HG03565 (cell line): Measurements from ENCODE around the gene MCC.
"Not testable (repeated sequence)": the region's sequence is repeated elsewhere in the genome, so short reads cannot be mapped to it uniquely, and the experiment has no call there.

Experiments used
- ATAC-seq: cut with Tn5 transposase; IDR thresholded peaks from one replicate; pipeline ENCODE4 v1.9.1; 2021; ENCODE audit warnings: mild to moderate bottlenecking, moderate library complexity; ENCODE audit not compliant: unreplicated experiment

The MCC gene

DNA sequence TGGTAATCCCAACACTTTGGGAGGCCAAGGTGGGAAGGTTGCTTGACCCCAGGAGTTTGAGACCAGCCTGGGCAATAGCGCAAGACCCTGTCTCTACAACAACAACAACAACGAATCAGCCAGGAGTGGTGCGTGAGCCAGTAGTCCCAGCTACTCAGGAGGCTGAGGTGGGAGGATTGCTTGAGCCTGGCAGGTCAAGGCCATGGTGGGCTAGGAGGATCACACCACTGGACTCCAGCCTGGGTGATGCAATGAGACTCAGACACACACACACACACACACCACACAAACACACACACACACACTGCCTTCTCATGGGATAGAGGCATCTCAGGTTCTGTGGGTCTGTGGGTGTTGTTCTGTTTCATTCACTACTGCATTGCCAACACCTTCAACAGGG lies 396.6 kb downstream of the MCC start:
- ATAC-seq, result no peak

GRCh38 chr5:113090336-113091106 lies 397.7 kb downstream of the MCC start:
- no peak for ATAC-seq

GRCh38 chr5:113089653-113090335 lies 398.5 kb downstream of the MCC start:
- ATAC-seq, result no peak

- ATAC-seq, result no peak
Observed at GRCh38 chr5:113087976-113088514, 400.2 kb downstream of the MCC start.

GRCh38 chr5:113085880-113086409 lies 402.3 kb downstream of the MCC start:
- ATAC-seq, result no peak

- ATAC-seq, result no peak
Observed at GRCh38 chr5:113085084-113085414, 403.2 kb downstream of the MCC start.

GRCh38 chr5:113084402-113085083 lies 403.7 kb downstream of the MCC start:
- ATAC-seq, result no peak

GRCh38 chr5:113083481-113083880 lies 404.8 kb downstream of the MCC start:
- no peak for ATAC-seq

DNA sequence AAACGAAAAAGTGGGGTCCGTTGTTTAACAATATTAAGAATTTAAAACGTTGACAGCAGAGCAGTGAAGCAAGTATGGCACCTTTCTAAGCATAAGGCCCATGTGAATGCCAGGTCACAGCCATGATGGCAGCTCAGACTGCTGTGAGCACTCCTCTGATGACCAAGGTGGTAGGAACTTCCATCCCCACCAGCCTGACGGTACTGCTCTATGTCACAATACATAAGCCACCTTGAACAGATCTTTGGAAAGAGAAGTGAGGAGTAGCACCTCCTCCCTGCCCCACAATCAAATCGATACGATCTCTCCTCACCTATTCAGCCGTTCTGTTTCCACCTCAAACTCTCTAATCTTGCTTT lies 405.7 kb downstream of the MCC start:
- ATAC-seq, result no peak

GRCh38 chr5:113081881-113082546 lies 406.2 kb downstream of the MCC start:
- ATAC-seq, result no peak

DNA sequence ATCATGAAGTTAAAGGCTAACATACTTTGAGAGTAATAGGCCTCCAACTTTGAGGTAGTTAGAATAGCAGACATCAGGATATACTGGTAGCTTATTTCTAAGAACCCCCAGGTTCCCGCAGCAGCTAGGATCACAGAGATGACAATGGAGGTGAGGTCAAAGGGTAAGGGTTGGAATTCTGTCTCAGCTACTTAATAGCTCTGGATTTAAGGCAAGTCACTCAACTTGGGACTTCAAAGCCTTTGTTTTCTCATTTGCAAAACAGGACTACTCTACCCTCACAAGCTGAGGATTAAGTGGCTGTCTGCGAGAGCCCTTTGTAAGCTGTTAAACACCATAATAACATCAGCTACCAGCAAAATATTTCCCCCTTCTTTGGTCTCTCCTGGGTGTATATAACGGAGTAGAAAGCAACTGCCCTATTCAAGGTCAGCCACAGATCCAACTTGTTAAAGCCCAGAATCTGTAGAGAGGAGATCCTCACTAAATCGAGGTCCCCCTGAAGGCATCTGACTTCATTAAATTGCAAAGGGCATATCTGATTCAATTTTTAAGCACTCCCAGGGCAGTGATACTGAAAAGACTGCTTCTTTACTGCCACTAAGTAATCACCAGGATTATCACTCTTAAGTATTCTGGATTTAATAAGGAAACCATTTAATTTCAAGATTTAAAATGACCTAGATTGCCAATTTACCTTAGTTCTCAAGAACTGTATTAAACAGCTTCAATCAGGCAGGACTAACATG lies 407.0 kb downstream of the MCC start:
- ATAC-seq, result no peak

DNA sequence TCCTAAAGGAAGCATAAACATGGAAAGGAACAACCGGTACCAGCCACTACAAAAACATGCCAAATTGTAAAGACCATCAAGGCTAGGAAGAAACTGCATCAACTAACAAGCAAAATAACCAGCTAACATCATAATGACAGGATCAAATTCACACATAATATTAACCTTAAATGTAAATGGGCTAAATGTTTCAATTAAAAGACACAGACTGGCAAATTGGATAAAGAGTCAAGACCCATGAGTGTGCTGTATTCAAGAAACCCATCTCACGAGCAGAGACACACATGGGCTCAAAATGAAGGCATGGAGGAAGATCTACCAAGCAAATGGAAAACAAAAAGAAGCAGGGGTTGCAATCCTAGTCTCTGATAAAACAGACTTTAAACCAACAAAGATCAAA lies 411.6 kb downstream of the MCC start:
- not testable (repeated sequence) for ATAC-seq

- ATAC-seq, result no peak
Observed at GRCh38 chr5:113075019-113075418, 413.2 kb downstream of the MCC start.

DNA sequence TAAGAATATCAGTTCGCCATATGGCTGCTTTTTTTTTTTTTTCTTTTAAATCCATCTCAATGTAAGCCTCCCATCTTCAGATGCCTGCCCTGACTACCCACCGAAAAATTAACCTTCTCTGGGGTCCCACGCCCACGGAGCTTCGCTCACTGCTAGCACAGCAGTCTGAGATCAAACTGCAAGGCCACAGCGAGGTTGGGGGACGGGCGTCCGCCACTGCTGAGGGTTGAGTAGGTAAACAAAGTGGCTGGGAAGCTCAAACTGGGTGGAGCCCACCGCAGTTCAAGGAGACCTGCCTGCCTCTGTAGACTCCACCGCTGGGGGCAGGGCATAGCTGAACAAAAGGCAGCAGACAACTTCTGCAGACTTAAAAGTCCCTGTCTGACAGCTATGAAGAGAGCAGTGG lies 414.6 kb downstream of the MCC start:
- not testable (repeated sequence) for ATAC-seq

GRCh38 chr5:113071401-113071800 lies 416.9 kb downstream of the MCC start:
- ATAC-seq, result no peak

DNA sequence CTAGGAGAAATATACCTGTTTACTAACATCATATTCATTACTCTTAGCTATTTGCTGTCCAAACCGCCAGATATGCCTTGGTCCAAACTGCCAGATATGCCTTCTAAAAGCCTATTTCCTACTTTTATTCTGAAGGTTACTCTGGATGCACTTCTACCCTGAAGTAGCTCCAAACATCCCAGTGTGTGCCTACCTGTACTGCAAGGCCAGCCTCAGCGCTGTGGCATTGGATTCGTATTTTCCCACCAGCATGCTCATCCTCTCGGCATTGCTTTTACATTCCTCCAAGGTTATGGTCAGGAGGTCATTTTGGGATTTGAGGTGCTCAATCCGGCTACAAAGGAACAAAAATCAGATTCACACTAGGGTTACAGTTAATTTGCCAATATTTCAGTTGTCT lies 417.4 kb downstream of the MCC start:
- ATAC-seq, result no peak

DNA sequence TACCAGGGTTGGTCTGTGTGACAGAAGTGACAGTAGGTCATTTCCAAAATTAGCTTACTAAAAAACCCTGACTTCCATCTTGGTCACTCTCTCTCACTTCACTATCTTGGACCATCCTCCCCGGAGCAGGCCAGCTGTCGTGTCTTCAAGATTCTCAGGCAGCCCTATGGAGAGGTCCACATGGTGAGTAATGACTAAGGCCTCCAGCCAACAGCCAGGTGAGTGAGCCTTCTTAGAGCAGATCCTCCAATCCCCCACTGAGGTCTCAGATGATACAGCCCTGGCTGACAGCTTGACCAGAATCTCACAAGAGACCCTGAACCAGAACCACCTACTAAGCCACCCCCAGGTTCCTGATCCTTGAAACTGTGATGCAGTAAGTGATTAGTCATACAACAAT lies 419.7 kb downstream of the MCC start:
- ATAC-seq, result no peak

DNA sequence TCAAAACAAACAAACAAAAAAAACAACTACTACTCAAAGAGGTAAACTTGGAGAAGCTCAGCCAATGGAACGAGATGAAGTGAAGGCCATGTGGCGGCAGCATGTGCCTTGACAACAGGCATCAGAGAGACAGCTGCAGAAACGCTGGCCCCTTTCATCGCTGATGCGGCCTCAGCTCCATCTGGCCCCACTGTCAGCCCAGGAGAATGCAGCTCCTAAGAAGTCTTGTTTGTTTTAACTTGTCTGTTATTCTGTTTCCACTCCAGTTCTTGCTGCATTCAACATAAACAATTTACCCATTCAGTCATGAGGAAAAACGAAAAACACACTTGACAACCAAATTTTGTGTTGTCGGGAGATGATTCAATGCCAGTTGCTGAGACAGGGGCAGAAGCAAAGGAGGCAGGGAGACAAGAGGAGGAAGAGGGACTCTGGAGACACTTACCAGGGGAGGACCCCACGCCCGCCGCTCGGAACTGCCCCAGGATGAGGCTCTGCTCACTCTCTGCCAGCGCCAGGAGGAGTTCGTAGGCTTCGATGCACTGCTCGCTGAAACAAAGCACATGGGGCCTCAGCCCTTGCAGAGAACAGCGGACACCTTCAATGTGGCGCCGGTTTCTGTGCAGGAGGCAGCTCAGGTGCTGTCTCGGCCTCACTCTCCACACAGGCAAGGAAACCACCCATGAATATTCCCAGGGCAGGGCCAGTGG lies 420.5 kb downstream of the MCC start:
- no peak for ATAC-seq

DNA sequence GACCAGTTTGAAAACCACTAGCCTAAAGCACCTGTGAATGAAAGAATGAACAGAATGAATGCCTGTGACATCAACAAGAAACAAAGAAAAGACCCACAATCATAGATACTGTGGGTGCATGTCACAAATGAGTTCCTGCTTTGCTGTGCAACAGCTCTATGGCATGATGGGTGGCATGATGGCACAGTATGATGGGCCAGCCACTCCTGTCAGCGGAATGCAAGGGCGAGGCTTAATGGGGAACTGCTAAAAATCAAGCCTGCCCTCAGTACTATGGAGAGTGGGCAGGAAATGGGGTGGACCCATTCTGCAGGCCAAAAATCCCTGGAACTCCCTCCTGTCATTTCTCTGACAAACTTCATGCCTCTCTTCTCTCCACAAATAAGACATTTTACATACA lies 422.6 kb downstream of the MCC start:
- no peak for ATAC-seq

DNA sequence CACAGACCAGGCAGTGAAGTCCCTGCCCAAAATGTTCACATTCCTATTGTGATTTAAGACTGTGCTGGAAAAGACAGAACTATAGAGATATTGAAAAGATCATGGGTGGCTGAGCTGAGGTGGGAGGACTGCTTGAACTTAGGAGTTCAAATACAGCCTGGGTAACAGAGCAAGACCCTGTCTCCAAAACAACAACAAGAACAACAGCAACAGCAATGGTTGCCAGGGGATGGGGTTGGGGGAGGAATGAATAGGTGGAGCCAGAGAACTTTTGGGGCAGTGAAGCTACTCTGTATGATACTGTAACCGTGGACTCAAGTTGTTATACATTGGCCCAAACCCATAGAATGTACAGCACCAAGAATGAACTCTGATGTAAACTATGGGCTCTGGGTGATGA lies 423.4 kb downstream of the MCC start:
- no peak for ATAC-seq
